OCI-LY7 (cell line): ENCODE measurements around the gene ABHD12. TPM values are rescaled to one million over a fixed set of nuclear protein-coding genes. Genes with fewer than 3 reads are reported as not detected.
A peak's percentile ranks its signal among the peaks of the same experiment; 100 is the strongest.

Source experiments
- BruUV-seq: library from RNA; stranded (reverse); fragments of 400-500 nt; replicated peaks from 2 replicates; lab custom pipeline; 2021; lab: Mats Ljungman, UMichigan
- CTCF ChIA-PET: fragments of 300-600 bp; sonication (Branson Sonifier 250); formaldehyde crosslinking; loops from one replicate; lab custom pipeline; 2022; ENCODE audit warnings: antibody characterized with exemption; ENCODE audit not compliant: unreplicated experiment; lab: Charles Lee
- POLR2A ChIA-PET: fragments of 300-600 bp; sonication (Branson Sonifier 250); formaldehyde crosslinking; loops from one replicate; lab custom pipeline; 2022; ENCODE audit warnings: antibody characterized with exemption; lab: Charles Lee
- DNase-seq: peaks from one replicate; pipeline ENCODE4 v3.0.0-alpha.2; 2015; ENCODE audit warnings: low spot score
- H2AFZ ChIP-seq: fragments of 200-600 bp; sonication (generic), shearing (Covaris generic); 2 replicates; pipeline ENCODE4 v1.6.1; 2014; ENCODE audit warnings: mild to moderate bottlenecking, antibody characterized with exemption, low read length, moderate library complexity
- H3K27ac ChIP-seq: fragments of 200-600 bp; sonication (generic); 2 replicates; pipeline ENCODE4 v1.5.1; 2014; ENCODE audit warnings: mixed run types, low read depth, mild to moderate bottlenecking, moderate library complexity, low read length, inconsistent platforms; ENCODE audit not compliant: poor library complexity, severe bottlenecking
- H3K36me3 ChIP-seq: fragments of 200-600 bp; sonication (generic); 2 replicates; pipeline ENCODE4 v1.6.1; 2014; ENCODE audit warnings: mild to moderate bottlenecking, antibody characterized with exemption, low read length, moderate library complexity, mixed read lengths; ENCODE audit not compliant: insufficient read depth
- H3K4me1 ChIP-seq: fragments of 200-600 bp; sonication (generic); 2 replicates; pipeline ENCODE4 v1.5.1; 2014; ENCODE audit warnings: mild to moderate bottlenecking, low read length; ENCODE audit not compliant: insufficient read depth, poor library complexity, severe bottlenecking
- H3K4me2 ChIP-seq: fragments of 200-600 bp; sonication (generic); 2 replicates; pipeline ENCODE4 v1.6.1; 2014; ENCODE audit warnings: mild to moderate bottlenecking, low read length
- H3K4me3 ChIP-seq: fragments of 200-600 bp; sonication (generic); 2 replicates; pipeline ENCODE4 v1.5.1; 2014; ENCODE audit warnings: mild to moderate bottlenecking, low read depth, low read length; ENCODE audit not compliant: poor library complexity, severe bottlenecking
- H3K79me2 ChIP-seq: fragments of 200-600 bp; sonication (generic); 2 replicates; pipeline ENCODE4 v1.6.1; 2016; ENCODE audit warnings: low read depth, mild to moderate bottlenecking, low read length, moderate library complexity, mixed read lengths; ENCODE audit not compliant: insufficient read depth
- H3K9me2 ChIP-seq: fragments of 200-600 bp; sonication (generic); 2 replicates; pipeline ENCODE4 v1.6.1; 2016; ENCODE audit warnings: mild to moderate bottlenecking, low read length, mixed read lengths; ENCODE audit not compliant: insufficient read depth
- H3K9me3 ChIP-seq: fragments of 200-600 bp; sonication (generic); 2 replicates; pipeline ENCODE4 v1.6.1; 2014; ENCODE audit warnings: mild to moderate bottlenecking, mixed run types, low read length, mixed read lengths
- H4K20me1 ChIP-seq: fragments of 200-600 bp; sonication (generic); 2 replicates; pipeline ENCODE4 v1.6.1; 2014; ENCODE audit warnings: mild to moderate bottlenecking, antibody characterized with exemption, low read length, moderate library complexity, mixed read lengths; ENCODE audit not compliant: insufficient read depth
- EZH2phosphoT487 ChIP-seq: fragments of 200-600 bp; sonication (generic); IDR thresholded peaks from 2 replicates; pipeline ENCODE4 v1.6.1; 2018; ENCODE audit warnings: low read depth, borderline replicate concordance, mild to moderate bottlenecking, mixed run types, antibody characterized with exemption, low read length, moderate library complexity, mixed read lengths
- intact Hi-C: fragments of 100-400 bp; cut with micrococcal nuclease; formaldehyde crosslinking; loops from one replicate; pipeline ENCODE4 v1.10.0; 2022; ENCODE audit not compliant: unreplicated experiment
- total RNA-seq, 2 experiments: library from RNA; depleted of rRNA in 1 of 2; stranded (reverse); fragments of >200 nt in 1 of 2; shearing (Covaris generic) in 1 of 2; gene quantifications; 2 replicates each; pipeline ENCODE4 v1.2.3, GENCODE V29; 2014 to 2022
- TF ChIP-seq, protein P1 (sequence below): fragments of 200-600 bp; sonication (generic); conservative IDR thresholded peaks from 2 replicates; pipeline ENCODE4 v1.5.1; 2014; ENCODE audit warnings: mild to moderate bottlenecking, antibody characterized with exemption, low read length, moderate library complexity, mixed read lengths

ABHD12 gene
- total RNA-seq, 2 experiments from 2014 or later, result 10.6 to 12.9 TPM

DNA sequence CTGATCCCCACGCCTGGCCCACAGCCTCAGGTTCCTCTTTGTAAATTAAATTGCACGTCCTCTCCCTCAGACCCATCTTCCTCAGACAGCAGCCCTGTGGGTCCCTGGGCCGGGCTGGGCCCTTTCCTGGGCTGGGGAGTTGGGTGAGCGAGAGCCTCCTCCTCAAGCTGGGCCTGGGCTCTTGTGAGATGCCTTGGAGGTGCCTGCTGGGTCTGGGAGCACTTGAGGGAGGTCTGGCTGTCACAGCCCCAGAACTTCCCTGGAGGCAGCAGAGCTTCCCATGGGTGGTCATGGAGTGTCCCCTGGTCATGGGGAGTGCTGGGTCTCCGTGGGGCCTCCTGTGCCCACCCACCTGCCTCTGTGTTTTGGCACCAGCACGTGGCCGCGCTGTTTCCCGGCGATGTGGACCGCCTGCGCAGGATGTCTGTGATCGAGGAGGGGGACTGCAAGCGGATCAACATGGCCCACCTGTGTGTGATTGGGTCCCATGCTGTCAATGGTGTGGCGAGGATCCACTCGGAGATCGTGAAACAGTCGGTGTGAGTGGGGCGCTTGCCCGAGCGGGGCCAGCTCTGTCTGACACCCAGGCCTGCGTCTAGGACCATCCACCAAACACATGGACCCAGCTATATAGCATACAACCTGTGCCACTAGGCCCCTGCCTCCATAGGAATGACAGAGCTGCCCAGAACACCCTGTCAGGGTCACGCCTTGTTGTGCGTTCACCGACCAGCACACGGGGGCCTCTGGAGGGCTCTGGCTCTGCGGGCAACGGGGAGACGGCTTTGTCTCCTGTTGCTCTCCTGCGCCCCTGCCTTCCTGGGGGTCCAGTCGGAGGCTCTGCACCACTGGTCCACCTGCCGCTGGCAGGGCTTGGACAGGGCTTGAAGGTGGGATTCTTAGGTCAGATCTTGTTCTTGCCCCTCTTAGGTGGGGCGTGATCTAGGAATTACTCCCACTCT, 109.8 kb downstream of the ABHD12 start:
- H3K4me1 ChIP-seq, result peaks cover 32% of the 10 kb centered on the region
- no peak overlapping the region for H3K4me3 ChIP-seq
- H4K20me1 ChIP-seq, result peaks cover 31% of the 10 kb centered on the region
- no peaks in the 10 kb centered on the region for H3K9me2 ChIP-seq
- peak overlapping the region; percentile 71; the same call in 1 of the 2 replicates for H3K4me2 ChIP-seq
- no TSS peak for BruUV-seq
- no peak overlapping the region for H2AFZ ChIP-seq
- no peak for DNase-seq
- ChIA-PET CTCF (interaction anchor here (1.0 kb wide), 1 partner anchor 35 kb away, joined by 3 read pairs; no protein-coding TSS in a partner anchor), POLR2A (no interaction called here)
- H3K79me2 ChIP-seq, result no peaks in the 10 kb centered on the region
- TF ChIP-seq EZH2phosphoT487, result no peak
- TF ChIP-seq, protein P1, sequence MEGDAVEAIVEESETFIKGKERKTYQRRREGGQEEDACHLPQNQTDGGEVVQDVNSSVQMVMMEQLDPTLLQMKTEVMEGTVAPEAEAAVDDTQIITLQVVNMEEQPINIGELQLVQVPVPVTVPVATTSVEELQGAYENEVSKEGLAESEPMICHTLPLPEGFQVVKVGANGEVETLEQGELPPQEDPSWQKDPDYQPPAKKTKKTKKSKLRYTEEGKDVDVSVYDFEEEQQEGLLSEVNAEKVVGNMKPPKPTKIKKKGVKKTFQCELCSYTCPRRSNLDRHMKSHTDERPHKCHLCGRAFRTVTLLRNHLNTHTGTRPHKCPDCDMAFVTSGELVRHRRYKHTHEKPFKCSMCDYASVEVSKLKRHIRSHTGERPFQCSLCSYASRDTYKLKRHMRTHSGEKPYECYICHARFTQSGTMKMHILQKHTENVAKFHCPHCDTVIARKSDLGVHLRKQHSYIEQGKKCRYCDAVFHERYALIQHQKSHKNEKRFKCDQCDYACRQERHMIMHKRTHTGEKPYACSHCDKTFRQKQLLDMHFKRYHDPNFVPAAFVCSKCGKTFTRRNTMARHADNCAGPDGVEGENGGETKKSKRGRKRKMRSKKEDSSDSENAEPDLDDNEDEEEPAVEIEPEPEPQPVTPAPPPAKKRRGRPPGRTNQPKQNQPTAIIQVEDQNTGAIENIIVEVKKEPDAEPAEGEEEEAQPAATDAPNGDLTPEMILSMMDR, result no peak
- no peaks in the 10 kb centered on the region; the same call in 1 of the 2 replicates for H3K36me3 ChIP-seq
- intact Hi-C loops, result loop anchor here (1.0 to 5.0 kb wide), 6 partner anchors 35 to 583 kb away; partner anchors contain the start of genes APMAP, ENTPD6 and GINS1
- no peaks in the 10 kb centered on the region for H3K9me3 ChIP-seq
- no peak overlapping the region for H3K27ac ChIP-seq

- TF ChIP-seq, protein P1, result no peak
- TF ChIP-seq EZH2phosphoT487, result no peak
- H3K79me2 ChIP-seq, result no peaks in the 10 kb centered on the region
- peak; percentile 40 for DNase-seq
- no peaks in the 10 kb centered on the region for H3K9me3 ChIP-seq
- no peaks in the 10 kb centered on the region for H3K9me2 ChIP-seq
- no TSS peak for BruUV-seq
- no peak overlapping the region for H2AFZ ChIP-seq
- peaks cover 32% of the 10 kb centered on the region for H3K4me1 ChIP-seq
- intact Hi-C loops, result loop anchor here (2.0 to 5.0 kb wide), 3 partner anchors 39 to 127 kb away; partner anchors contain the start of genes ENTPD6 and GINS1
- no peak overlapping the region for H3K4me2 ChIP-seq
- ChIA-PET CTCF (no interaction called here), POLR2A (no interaction called here)
- no peak overlapping the region for H3K4me3 ChIP-seq
- no peaks in the 10 kb centered on the region; the same call in 1 of the 2 replicates for H3K36me3 ChIP-seq
- peaks cover 30% of the 10 kb centered on the region for H4K20me1 ChIP-seq
- no peak overlapping the region for H3K27ac ChIP-seq
Observed at GRCh38 chr20:25280051-25280573, 110.5 kb downstream of the ABHD12 start.
